GM20000 (cell line): ENCODE data around the gene DHH.
"Not testable (repeated sequence)": the region's sequence is repeated elsewhere in the genome, so short reads cannot be mapped to it uniquely, and the experiment has no call there.

Experiments
- DNase-seq: peaks from one replicate; pipeline ENCODE4 v3.0.0; 2012; ENCODE audit warnings: low spot score
- CTCF ChIP-seq: IDR thresholded peaks from 2 replicates; pipeline ENCODE4 v1.5.1; 2012; ENCODE audit warnings: mild to moderate bottlenecking, control low read depth; ENCODE audit errors: extremely low read depth, missing control alignments

DHH gene

GRCh38 chr12:49068879-49069506 lies 25.6 kb downstream of the DHH start:
- no peak for TF ChIP-seq CTCF
- DNase-seq: no peak

- TF ChIP-seq CTCF: no peak
- no peak for DNase-seq
Observed at GRCh38 chr12:49066120-49066519, 28.5 kb downstream of the DHH start.

GRCh38 chr12:49064767-49065152 lies 29.8 kb downstream of the DHH start:
- DNase-seq: no peak
- no peak for TF ChIP-seq CTCF

GRCh38 chr12:49061916-49062315 lies 32.7 kb downstream of the DHH start:
- not testable (repeated sequence) for DNase-seq

- TF ChIP-seq CTCF: no peak
- peak; percentile 59 for DNase-seq
Observed at GRCh38 chr12:49061157-49061650, 33.4 kb downstream of the DHH start.

GRCh38 chr12:49060237-49061156 lies 34.1 kb downstream of the DHH start, which contains the start of gene KMT2D:
Gene KMT2D (minus strand): TSS chr12:49060794. CDS start chr12:49055324, 5,470 bp downstream.
- DNase-seq: peak; percentile 94
- no peak for TF ChIP-seq CTCF

- peak; percentile 59 for DNase-seq
Observed at GRCh38 chr12:49059299-49060171, 35.1 kb downstream of the DHH start.

More at GRCh38 chr12:49059299-49060171, 35.1 kb downstream of the DHH start:
- TF ChIP-seq CTCF: no peak
